GM21447 (cell line): Measurements from ENCODE around the gene DMAC2.
"Not testable (repeated sequence)": the region's sequence is repeated elsewhere in the genome, so short reads cannot be mapped to it uniquely, and the experiment has no call there.

ENCODE experiments used
- ATAC-seq: cut with Tn5 transposase; IDR thresholded peaks from one replicate; pipeline ENCODE4 v1.9.1; 2021; ENCODE audit not compliant: unreplicated experiment

DMAC2 gene

DNA sequence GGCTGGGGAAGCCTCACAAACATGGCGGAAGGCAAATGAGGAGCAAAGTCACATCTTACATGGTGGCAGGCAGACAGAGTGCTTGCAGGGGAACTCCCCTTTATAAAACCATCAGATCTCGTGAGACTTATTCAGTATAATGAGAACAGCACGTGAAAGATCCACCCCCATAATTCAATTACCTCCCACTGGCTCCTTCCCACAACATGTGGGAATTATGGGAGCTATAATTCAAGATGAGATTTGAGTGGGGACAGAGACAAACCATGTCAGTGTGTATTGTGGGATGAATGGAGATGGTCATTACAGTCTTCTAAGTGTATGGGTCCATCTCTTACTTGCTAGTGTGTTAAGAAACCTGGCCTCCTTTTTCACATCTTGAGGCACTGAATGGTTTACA lies 37.7 kb downstream of the DMAC2 start:
- ATAC-seq = no peak

DNA sequence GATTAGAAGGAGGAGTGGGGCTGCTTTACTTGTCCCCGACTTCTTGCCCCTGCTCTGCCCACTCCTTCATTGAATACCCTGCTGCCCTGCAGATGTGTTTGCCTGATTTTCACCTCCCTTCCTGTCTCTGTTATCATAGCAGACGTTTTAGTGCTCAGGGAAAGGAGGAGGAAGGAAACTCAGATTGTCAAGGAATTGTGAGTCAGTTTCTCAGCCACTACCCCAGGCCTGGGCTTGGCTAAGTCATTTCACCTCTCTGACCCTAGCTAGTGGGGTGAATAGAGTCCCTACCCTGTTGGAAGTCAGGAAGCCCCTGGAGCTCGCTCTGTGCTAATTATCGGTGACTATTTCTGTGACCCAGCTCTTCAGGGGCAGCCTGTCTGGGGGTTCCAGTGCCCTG lies 38.2 kb downstream of the DMAC2 start:
- no peak for ATAC-seq

DNA sequence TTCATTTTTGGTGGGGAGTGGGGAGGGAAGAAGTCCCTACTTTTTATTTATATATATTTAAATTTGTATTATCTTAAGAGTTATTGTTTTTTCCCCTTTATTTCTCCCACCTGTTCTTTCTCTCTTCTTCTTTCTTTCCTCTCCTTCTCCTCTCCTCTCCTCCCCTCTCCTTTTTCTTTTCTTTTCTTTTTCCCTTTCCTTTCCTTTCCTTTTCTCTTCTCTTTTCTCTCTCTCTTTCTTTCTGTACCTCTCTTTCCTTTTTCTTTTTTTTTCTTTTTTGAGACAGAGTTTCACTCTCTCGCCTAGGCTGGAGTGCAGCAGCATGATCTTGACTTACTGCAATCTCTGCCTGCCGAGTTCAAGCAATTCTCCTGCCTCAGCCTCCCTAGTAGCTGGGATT lies 40.2 kb downstream of the DMAC2 start:
- no peak for ATAC-seq

DNA sequence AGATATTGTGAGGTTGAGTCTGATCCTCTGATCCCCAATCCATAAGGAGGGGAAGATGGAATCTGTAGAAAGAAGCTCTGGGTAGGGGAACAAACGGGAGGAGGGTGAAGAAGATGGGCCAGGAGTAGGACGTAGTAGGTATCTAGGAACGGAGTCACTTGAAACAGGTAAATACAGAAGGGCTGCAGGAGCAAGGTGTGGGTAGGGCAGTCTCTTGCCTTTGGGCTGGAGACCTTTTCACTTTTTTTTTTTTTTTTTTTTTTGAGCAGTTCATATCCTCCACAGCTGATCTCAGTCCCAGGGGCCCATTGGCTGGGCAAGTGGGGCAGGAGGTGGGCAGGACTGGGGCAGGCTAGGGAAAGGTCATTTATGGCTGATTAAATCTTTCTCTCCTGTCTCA lies 40.6 kb downstream of the DMAC2 start:
- ATAC-seq = no peak

DNA sequence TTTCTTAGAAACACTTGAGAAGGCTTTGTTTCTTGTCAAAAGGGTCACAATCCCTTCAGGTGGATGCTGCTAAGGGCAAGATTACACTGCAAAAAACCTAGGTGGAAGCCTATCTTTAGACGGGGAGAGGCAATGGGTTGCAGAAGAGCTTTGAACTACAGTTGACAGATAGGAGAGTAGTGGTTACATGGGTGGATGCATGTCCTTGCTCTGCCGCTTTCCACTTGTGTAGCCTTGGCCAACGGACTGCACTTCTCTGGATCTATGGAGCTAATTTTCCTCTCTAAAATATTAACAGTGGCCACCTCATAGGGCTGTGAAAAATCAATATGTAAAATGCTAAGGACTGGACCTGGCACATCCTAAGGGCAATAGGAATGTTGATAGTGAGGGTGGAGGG lies 41.1 kb downstream of the DMAC2 start:
- no peak for ATAC-seq

DNA sequence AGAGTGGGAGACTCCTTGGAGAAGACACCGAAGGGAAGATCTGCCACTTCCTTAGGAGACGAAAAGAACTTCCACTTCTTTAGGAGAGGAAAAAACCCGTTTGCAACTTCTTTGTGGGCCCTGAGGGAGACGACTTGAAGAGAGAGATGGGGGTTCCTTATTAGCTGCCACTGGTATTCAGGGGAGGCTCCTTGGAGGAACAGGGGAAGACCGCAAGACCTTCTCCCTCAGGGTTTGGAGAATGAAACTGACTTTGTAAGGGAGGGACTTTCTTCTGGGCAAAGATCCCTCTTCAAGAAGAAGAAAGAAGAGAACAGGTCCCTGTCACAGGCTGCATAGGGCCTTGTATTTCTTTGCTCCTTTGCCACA lies 41.7 kb downstream of the DMAC2 start:
- ATAC-seq = no peak

DNA sequence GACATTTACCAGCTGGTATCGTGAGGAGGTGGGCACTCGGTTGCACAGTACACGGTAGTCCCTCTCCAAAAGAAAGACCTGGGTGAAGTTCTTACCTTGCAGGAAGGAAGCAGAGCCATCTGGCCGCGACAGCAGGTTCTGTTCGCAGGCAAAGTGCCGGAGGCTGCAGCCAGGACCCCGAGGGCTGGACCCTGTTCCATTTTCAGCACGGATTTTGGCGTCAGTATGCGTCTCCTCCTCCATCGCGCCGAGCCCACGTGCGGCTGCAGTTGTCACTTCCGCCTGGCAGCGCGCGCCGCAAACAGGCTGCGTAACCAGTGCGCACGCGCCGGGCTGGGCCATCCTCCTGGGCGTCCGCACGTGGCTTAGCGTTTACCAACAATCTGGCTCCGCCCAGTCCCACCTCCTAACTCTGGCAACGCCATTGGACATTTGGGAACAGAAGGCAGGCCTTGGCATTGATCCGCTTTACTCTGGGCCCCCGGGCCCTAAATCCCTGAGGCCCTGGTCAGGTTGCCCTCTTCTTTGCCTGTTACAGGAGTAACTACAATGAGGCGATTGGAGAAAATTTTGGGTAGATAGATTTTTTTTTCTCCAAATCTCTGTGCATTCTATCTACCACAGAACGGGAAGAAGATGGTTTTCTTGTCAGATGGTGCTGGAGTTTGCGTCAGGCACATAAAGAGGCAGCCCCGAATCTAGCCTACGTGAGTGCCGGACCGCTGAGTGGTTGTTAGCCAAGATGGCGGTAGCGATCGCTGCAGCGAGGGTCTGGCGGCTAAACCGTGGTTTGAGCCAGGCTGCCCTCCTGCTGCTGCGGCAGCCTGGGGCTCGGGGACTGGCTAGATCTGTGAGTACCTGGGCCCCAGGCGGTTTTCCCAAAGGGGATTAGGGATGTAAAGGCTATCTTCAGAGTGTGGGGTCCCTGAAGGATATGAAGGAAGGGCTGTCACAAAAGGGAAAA lies 42.3 kb downstream of the DMAC2 start, which contains the start of the genes BCKDHA and EXOSC5:
TSS of gene BCKDHA (plus strand) at position 733 of the 964 bp plus-strand sequence. CDS start at position 743, 10 bp downstream.
TSS of gene EXOSC5 (minus strand) at position 274 of the 964 bp plus-strand sequence. CDS start at position 243, 31 bp downstream.
- peak; percentile 81 for ATAC-seq

DNA sequence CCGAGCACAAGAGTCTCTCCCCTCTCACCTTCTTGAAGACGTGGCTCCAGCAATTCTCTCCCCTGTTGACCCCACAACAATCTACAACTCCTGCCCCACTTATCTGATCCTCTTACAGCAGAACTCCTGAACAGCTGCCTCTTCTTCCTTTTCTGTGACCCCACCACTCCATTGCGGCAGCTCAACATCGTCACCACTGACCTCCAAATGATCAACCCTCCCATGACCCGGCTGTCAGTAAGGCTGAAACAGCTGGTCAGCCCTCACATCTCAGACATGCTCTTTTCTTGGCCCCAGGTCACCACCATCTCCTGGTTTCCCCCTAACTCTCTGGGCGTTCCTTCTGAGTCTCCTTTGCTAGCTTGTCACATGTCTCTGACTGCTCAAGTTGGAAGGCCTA lies 44.4 kb downstream of the DMAC2 start:
- ATAC-seq = no peak

DNA sequence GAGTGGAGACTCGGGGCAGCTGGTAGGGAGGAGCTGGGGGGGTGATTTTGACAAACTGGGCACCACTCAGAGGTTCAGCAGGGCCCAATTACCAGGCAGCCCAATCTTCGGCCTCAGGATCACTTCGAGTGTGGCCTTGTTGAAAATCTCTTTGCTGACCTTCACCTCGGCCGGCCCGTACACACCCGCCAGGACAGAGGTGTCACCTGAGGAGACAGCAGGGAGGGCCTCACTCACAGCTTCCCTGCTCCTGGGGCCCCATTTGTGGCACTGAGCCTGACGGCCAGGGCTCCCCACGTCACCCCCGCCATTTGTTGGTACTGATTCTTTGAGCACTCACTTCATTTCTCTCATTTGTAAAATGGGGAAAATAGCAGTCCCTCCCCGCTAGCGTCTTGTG lies 46.9 kb downstream of the DMAC2 start:
- ATAC-seq = no peak

DNA sequence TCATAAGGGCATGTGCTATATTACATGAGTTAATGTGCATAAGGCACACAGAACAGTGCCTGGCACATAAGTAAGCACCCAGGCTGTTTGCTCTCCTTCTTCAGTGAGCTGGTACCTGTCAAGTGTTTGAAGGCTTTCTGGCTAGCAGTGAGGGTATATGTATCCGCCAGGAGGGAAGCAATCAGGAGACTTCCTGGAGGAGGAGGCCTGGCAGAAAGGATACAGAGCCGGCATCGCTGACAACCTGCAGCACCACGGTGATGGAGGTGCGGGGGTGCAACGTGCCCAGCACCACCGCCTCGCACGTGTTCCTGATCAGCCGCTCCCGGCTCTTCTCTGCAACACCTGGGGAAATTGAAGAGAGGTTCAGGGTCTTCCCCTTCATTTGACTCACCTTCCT lies 48.1 kb downstream of the DMAC2 start:
- ATAC-seq = no peak

DNA sequence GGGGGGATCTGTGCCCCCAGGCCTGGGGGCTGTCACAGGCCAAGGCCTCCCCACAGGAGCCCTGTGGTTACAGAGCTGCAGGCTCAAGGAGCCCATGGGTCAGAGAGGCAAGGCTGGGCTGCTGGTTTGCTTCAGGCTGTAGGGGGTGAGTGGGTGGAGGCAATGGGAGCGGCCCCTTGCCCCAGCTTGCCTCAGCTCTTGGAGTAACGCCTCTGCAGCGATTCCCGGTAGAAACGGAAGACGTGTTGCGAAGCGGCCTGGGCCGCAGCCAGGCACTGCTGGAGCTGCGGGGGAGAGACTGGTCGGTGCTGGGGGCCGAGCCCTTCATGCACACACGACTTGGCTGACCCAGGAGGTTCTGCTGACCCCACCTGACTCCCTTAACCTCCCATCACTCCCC lies 53.3 kb downstream of the DMAC2 start:
- ATAC-seq = no peak

DNA sequence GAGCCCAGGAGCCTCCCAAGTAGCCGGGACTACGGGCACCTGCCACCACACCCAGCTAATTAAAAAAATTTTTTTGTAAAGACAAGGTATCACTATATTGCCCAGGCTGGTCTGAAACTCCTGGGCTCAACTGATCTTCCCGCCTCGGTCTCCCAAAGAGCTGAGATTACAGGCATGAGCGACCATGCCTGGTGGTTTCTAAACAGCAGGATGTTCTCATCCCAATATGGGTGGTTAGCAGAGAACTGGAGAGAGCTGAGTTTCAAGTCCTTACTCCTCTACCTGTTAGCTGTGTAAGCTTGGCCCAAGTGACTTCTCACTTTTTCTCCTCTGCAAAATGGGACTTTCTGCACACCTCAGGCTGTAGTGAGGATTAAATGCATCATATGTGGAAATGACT lies 55.4 kb downstream of the DMAC2 start:
- no peak for ATAC-seq

DNA sequence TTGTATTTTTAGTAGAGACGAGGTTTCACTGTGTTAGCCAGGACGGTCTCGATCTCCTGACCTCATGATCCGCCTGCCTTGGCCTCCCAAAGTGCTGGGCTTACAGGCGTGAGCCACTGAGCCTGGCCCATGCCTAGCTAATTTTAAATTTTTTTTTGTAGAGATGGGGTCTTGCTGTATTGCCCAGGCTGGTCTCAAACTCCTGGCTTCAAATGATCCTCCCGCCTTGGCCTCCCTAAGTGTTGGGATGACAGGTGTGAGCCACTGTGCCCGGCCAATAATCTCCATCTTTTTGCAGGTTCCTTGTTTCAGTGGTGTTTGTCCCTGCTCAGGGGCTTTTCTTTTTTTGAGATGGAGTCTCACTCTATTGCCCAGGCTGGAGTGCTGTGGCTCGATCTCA lies 58.2 kb downstream of the DMAC2 start:
- ATAC-seq = not testable (repeated sequence)
